ENCODE data around the gene CKAP2L.

CKAP2L gene, protein sequence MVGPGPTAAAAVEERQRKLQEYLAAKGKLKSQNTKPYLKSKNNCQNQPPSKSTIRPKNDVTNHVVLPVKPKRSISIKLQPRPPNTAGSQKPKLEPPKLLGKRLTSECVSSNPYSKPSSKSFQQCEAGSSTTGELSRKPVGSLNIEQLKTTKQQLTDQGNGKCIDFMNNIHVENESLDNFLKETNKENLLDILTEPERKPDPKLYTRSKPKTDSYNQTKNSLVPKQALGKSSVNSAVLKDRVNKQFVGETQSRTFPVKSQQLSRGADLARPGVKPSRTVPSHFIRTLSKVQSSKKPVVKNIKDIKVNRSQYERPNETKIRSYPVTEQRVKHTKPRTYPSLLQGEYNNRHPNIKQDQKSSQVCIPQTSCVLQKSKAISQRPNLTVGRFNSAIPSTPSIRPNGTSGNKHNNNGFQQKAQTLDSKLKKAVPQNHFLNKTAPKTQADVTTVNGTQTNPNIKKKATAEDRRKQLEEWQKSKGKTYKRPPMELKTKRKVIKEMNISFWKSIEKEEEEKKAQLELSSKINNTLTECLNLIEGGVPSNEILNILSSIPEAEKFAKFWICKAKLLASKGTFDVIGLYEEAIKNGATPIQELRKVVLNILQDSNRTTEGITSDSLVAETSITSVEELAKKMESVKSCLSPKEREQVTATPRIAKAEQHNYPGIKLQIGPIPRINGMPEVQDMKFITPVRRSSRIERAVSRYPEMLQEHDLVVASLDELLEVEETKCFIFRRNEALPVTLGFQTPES

DNA sequence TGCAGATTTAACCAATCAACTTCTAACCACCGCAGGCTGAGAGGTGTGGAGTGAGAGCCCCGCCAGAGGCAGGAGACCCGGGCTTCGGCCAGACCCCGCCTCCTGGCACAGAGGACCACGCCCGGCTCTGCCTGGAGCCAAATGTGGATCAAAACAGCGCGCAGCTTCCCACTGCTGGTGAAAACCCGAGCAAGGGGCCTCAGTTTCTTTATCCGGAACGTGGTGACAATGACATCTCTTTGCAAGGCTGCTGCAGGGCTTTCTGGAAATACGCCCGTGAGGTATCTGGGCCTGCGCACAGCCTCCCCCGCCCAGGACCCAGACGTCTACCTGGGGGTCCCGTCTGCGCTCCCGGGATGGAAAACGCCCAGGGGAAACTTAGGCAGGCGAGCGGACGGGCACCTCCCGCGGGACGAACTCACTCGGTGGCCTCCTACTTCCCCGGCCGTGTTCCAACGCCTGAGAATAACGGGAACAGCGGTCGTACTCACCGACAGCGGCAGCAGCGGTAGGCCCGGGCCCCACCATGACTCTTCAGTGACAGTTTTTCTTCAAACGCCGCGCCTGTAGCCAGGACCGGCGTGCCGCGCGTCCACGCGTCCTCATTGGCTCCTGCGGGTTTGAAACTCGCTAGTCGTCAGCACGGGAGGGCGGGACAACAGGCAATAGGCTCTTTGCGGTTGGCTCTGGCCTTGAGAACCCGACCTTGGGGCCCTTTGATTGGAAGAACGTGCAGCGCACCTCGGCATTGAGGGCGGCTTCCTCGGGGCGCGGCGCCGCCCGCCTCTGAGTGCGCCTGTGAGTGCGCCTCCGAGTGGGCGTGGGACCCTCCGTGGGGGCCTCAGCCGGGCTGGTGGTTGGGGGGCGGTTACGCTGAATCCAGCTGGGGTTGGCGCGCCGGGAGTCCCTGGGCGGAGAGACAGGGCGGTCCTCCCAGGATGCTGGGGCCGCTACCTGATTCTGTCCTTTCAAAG, at the start of gene CKAP2L:
Gene CKAP2L (minus strand): TSS at position 539 of the 974 bp plus-strand sequence. CDS start 11 bp downstream, at position 528.
- Mint-ChIP-seq H3K9me3 (no peaks in the 10 kb centered on the region), H3K27ac (ENCODE audit: low read depth) (peak within 1 kb of the TSS; percentile 56), H3K4me1 (peaks cover 43% of the 10 kb centered on the region), H3K27me3 (no peaks in the 10 kb centered on the region), H3K4me3 (peak within 1 kb of the TSS; percentile 90), H3K36me3 (ENCODE audit: insufficient read depth) (no peaks in the 10 kb centered on the region)
- DNase-seq (ENCODE audit: low spot score in 2 of 2) (peak; percentile 89 to 93), ATAC-seq (replicated peaks; ENCODE audit: extremely low read depth, poor library complexity, severe bottlenecking) (peak; percentile 98)

DNA sequence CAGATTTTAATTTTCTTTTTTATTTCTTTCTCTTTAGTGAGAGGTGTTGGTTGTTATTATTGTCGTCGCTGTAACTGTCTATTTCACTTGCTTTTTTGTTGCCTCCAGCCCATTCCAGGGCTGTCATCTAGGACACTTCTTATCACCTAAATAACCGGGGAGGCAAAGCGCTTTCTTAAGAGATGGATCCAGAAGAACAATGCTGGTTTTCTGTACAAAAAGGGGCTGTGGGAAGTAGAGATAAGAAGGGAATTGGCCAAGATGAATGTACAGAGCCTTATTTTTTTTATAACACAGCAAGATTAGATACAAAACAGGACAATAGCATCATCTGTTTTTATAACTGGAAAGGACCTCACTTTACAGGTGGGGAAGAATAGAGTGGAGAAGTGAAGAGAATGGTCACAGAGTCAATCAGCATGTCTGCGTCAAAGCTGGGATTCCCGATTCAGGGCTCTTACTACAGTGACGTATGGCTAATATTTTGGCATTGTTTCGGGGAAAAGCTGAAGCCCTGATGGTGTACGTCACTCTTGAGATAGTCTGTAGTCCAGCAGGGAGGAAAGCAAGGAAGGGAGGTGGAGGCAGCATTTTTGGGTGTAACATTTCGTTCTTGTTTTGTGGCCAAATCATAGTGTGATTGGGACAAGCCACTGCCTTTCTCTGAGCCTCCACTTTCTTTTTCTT, 49.0 kb upstream of the CKAP2L start:
- no peak for ATAC-seq (replicated peaks; ENCODE audit: extremely low read depth, poor library complexity, severe bottlenecking)
- Mint-ChIP-seq H3K4me3 (no peak overlapping the region), H3K4me1 (peaks cover 11% of the 10 kb centered on the region), H3K27ac (ENCODE audit: low read depth) (no peak overlapping the region), H3K36me3 (ENCODE audit: insufficient read depth) (no peaks in the 10 kb centered on the region), H3K27me3 (no peaks in the 10 kb centered on the region), H3K9me3 (no peaks in the 10 kb centered on the region)
- no peak for DNase-seq (ENCODE audit: low spot score in 2 of 2)

DNA sequence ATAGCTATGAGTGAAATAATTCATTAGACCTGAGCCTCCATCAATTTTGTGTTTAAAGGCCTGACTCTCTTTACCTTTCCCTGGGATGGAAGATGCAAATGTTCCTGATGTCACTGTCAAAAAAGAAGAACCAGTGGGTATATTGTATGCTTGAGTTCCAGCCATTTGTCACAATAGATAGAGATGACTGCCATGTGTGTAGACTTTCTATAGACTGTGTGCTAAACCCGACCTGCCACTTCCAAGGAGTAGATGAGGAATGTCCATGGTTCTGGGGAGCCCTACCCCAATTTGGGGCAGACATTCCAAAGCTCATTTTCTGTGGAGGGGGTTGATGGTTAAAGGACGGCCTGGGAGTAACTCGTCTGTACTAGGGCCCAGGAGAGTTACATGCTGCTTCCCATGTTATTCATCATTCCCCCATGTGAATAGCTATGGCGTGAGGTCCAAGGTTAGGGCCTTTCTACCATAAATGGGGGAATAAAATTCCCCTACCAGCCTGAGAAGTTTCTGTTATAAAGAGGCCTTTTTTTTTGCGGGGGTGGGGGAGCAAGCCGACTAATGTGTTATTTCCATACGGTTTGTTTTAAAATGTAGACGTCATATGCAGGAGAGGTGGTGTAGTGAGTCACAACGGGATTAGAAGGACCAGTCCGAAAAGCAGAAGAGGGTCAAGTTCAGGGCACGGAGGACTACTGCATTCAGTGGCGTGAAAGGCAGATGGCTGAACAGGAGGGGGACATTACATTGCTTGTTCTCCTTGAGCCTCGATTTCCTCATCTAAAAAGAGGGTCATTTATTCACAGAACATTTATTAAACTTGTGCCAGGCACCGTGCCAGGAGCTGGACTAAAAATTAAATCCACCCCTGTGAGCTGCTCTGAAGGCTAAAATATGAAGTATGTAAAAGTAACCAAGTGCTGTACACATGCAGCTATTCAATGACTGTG, 48.2 kb upstream of the CKAP2L start:
- peaks cover 11% of the 10 kb centered on the region for H3K4me1 Mint-ChIP-seq
- DNase-seq (ENCODE audit: low spot score in 2 of 2) (no peak), ATAC-seq (replicated peaks; ENCODE audit: extremely low read depth, poor library complexity, severe bottlenecking) (no peak)
- no peak overlapping the region for H3K4me3 Mint-ChIP-seq
- no peaks in the 10 kb centered on the region for H3K27me3 Mint-ChIP-seq
- no peak overlapping the region for H3K27ac Mint-ChIP-seq (ENCODE audit: low read depth)
- H3K36me3 Mint-ChIP-seq (ENCODE audit: insufficient read depth): no peaks in the 10 kb centered on the region
- H3K9me3 Mint-ChIP-seq: peaks cover 2% of the 10 kb centered on the region

DNA sequence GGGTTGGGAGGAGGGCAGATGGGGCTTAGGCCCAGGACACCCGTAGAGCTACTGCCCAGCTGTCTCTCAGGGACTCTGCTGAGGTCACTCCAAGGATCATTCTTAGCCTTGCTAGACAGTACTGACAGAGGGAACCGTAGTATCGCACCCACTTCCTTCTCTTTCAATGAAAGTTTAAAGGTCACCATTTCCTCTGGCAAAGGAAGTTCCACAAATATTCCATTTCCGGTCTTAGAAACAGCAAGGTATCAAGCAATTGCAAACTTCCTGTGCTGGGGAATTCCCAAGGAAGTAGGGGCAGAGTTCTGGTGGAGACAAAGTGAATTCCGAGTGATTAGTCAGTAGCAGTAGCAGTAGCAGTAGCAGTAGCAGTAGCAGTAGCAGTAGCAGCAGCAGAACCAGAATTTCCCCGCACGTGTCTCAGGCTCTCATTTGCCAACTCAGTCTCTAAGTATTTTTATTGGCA, 47.5 kb upstream of the CKAP2L start:
- Mint-ChIP-seq H3K27ac (ENCODE audit: low read depth) (peak overlapping the region; percentile 26), H3K4me1 (peaks cover 11% of the 10 kb centered on the region), H3K36me3 (ENCODE audit: insufficient read depth) (no peaks in the 10 kb centered on the region), H3K27me3 (no peaks in the 10 kb centered on the region), H3K4me3 (no peak overlapping the region), H3K9me3 (peaks cover 5% of the 10 kb centered on the region)
- no peak for DNase-seq (ENCODE audit: low spot score in 2 of 2)
- ATAC-seq (replicated peaks; ENCODE audit: extremely low read depth, poor library complexity, severe bottlenecking): no peak

DNA sequence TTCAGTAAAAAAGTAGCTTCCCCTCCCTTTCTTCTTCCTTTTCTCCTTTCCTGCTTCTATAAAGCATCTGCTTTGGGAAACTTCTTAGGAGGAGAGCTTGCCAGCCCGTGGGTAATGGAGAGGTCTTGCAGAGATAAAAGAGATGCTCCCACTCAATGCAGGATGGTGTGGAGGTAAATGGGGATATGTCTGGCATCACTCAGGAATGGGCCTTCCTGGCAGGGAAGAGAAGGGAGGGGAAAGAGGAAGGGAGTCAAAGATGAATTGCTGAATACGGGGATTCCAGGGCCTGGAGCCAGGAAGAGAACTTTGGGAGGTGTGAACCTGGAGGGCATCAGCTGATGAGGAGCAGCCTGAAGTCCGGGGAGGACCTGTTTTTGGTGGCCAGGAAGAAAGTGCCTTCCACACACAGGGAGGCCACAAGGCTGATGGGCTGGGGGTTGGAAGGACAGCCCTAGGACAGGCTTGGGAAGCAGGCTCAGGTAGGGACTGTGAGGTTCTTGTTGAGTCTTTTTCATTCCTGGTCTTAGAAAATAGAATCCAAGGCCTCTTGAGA, 46.9 kb upstream of the CKAP2L start:
- Mint-ChIP-seq H3K4me1 (peaks cover 11% of the 10 kb centered on the region), H3K27ac (ENCODE audit: low read depth) (peak overlapping the region; percentile 26), H3K4me3 (no peak overlapping the region), H3K9me3 (peaks cover 5% of the 10 kb centered on the region), H3K36me3 (ENCODE audit: insufficient read depth) (no peaks in the 10 kb centered on the region), H3K27me3 (no peaks in the 10 kb centered on the region)
- ATAC-seq (replicated peaks; ENCODE audit: extremely low read depth, poor library complexity, severe bottlenecking) (no peak), DNase-seq (ENCODE audit: low spot score in 2 of 2) (no peak)

DNA sequence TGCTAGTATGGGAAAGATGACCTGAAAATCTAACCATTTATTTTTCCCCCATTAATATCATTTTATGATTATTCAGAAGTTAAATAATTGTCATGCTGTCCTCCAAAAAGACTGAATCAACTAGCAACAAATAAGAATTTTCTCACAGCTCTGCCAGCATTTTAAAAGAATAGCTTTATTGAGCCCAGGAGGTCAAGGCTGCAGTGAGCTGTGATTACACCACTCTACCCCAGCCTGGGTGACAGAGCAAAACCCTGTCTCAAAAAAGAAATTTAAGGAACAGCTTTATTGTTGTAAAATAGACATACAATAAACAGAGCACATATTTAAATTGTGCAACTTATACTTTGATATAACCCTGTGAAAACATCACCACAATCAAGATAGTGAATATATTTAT, 44.7 kb upstream of the CKAP2L start:
- peaks cover 17% of the 10 kb centered on the region for H3K4me1 Mint-ChIP-seq
- H3K9me3 Mint-ChIP-seq: peaks cover 5% of the 10 kb centered on the region
- no peak for ATAC-seq (replicated peaks; ENCODE audit: extremely low read depth, poor library complexity, severe bottlenecking)
- no peak overlapping the region for H3K27ac Mint-ChIP-seq (ENCODE audit: low read depth)
- H3K27me3 Mint-ChIP-seq: no peaks in the 10 kb centered on the region
- no peaks in the 10 kb centered on the region for H3K36me3 Mint-ChIP-seq (ENCODE audit: insufficient read depth)
- no peak overlapping the region for H3K4me3 Mint-ChIP-seq
- no peak for DNase-seq (ENCODE audit: low spot score in 2 of 2)

DNA sequence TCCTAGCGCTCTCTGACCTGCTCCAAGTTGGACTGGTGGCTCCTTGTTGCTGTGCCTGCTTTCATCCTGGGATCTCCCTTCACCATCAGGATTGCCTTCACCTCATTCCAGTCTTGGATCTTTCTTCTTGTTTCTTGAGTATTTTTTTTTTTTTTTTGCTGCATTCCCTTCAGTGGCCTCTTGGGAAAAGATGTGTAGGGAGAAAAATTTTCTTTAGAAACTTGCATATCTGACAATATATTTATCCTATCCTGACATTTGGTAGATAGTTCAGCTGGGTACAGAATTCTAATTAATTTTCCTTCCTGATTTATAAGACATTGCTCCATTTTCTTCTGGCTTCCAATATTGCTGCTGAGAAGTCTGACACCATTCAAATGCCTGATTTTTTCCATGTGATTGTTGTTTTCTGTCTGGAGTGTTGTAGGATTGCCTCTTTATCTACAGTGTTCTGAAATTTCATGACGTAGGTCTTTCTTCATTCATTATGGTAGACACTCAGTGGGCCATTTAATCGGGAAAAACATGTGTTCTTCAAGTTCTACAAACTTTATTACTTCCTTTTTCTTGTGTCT, 42.9 kb upstream of the CKAP2L start:
- H3K4me1 Mint-ChIP-seq: peaks cover 17% of the 10 kb centered on the region
- no peak overlapping the region for H3K27ac Mint-ChIP-seq (ENCODE audit: low read depth)
- no peak for DNase-seq (ENCODE audit: low spot score in 2 of 2)
- ATAC-seq (replicated peaks; ENCODE audit: extremely low read depth, poor library complexity, severe bottlenecking): no peak
- H3K27me3 Mint-ChIP-seq: no peaks in the 10 kb centered on the region
- H3K36me3 Mint-ChIP-seq (ENCODE audit: insufficient read depth): no peaks in the 10 kb centered on the region
- H3K4me3 Mint-ChIP-seq: no peak overlapping the region
- peaks cover 5% of the 10 kb centered on the region for H3K9me3 Mint-ChIP-seq

DNA sequence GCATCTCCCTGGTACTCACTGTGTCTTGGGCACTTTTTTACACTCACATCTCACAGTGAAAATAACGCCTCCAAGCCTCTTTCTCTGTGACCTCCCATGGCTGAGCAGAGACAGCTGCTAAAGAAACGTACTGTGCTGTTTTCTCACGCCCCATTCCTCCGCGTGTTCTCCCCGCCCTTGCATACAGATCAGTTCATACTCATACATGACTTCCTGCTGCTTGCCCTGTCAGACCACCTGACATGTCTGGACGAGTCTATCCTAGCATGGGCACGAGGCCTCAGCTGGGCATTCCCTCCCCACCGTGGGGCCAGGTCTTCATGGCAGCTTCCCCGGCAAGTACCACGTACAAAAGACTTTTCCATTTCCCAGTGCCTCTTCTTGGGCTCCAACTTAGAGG, 41.1 kb upstream of the CKAP2L start:
- peaks cover 6% of the 10 kb centered on the region for H3K4me1 Mint-ChIP-seq
- H3K36me3 Mint-ChIP-seq (ENCODE audit: insufficient read depth): no peaks in the 10 kb centered on the region
- ATAC-seq (replicated peaks; ENCODE audit: extremely low read depth, poor library complexity, severe bottlenecking) (peak; percentile 32), DNase-seq (ENCODE audit: low spot score in 2 of 2) (no peak)
- no peak overlapping the region for H3K4me3 Mint-ChIP-seq
- no peak overlapping the region for H3K27ac Mint-ChIP-seq (ENCODE audit: low read depth)
- peaks cover 5% of the 10 kb centered on the region for H3K9me3 Mint-ChIP-seq
- H3K27me3 Mint-ChIP-seq: no peaks in the 10 kb centered on the region

DNA sequence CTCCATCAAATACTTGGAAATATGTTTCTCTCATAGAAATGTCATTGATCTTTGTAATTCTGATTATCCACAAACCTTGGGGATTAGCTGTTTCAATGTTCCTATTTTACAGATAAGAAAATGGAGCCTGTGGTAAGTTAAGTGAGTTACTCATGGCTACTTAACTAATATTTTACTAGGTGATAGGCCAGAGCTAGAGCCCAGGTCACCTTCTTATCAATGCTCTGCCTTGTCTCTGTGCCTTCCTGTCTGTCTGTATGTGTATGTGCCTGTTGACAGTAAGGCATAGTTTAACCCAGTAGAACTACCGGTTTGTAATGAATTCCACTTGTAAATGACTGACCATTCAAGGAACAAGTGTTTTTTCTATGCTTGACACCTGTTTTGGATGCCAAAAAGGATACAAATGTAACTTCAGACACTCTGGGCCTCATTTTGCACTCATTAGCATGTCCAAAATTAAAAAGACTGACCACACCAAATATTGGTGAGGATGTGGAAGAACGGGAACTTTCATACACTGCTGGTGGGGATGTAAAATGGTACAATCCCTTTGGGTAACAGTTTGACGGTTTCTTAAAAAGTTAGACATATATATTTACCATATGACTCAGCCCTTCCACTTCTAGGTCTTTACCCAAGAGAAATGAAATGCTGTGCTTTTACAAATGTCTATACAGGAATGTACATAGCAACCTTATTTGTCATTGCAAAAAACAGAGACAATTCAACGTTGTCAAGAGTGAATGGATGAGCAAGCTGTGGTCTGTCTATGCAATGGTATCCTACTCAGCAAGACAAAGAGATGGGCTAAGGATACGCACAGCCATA, 39.5 kb upstream of the CKAP2L start:
- ATAC-seq (replicated peaks; ENCODE audit: extremely low read depth, poor library complexity, severe bottlenecking) (no peak), DNase-seq (ENCODE audit: low spot score in 2 of 2) (no peak)
- no peak overlapping the region for H3K27ac Mint-ChIP-seq (ENCODE audit: low read depth)
- no peaks in the 10 kb centered on the region for H3K36me3 Mint-ChIP-seq (ENCODE audit: insufficient read depth)
- H3K4me3 Mint-ChIP-seq: no peak overlapping the region
- peaks cover 6% of the 10 kb centered on the region for H3K4me1 Mint-ChIP-seq
- no peaks in the 10 kb centered on the region for H3K27me3 Mint-ChIP-seq
- peaks cover 5% of the 10 kb centered on the region for H3K9me3 Mint-ChIP-seq

DNA sequence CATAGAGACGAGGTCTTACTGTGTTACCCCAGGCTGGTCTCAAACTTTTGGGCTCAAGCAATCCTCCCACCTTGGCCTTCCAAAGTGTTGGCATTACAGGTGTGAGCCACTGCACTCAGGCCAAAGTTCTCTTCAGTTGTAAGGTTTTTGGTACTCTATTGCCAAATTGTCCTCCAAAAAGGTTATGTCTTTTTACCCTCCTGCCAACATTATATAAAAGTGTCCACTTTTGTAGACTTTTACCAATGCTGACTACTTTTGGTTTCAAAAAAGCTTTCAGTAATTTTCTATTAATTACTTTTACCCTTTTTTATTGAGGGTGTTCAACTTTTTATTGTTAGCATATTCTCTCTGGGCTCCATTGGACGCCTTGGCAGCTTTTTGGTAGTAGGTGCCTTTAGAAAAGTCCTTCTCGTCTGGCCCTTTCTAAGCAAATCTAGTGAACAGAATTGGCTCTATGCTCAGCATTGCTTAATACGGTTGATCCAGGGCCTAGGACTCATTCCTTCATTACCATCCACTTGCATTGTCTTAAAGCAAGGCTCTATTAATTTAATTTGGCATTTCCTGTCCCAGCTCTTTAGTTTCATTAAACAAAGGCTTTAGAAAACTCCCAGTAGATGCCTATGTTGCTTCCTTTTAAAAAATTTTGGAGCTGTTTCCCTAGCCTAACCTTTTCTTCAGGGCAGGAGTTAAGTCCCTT, 36.6 kb upstream of the CKAP2L start:
- Mint-ChIP-seq H3K9me3 (no peaks in the 10 kb centered on the region), H3K27me3 (no peaks in the 10 kb centered on the region), H3K4me3 (no peak overlapping the region), H3K27ac (ENCODE audit: low read depth) (peak overlapping the region; percentile 26), H3K4me1 (peaks cover 6% of the 10 kb centered on the region), H3K36me3 (ENCODE audit: insufficient read depth) (no peaks in the 10 kb centered on the region)
- ATAC-seq (replicated peaks; ENCODE audit: extremely low read depth, poor library complexity, severe bottlenecking): no peak
- DNase-seq (ENCODE audit: low spot score in 2 of 2): no peak
